ENCODE data around the gene RILPL1.
A peak's percentile ranks its signal among the peaks of the same experiment; 100 is the strongest.
"Not testable (repeated sequence)": the region's sequence is repeated elsewhere in the genome, so short reads cannot be mapped to it uniquely, and the experiment has no call there.

The RILPL1 gene, protein sequence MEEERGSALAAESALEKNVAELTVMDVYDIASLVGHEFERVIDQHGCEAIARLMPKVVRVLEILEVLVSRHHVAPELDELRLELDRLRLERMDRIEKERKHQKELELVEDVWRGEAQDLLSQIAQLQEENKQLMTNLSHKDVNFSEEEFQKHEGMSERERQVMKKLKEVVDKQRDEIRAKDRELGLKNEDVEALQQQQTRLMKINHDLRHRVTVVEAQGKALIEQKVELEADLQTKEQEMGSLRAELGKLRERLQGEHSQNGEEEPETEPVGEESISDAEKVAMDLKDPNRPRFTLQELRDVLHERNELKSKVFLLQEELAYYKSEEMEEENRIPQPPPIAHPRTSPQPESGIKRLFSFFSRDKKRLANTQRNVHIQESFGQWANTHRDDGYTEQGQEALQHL

DNA sequence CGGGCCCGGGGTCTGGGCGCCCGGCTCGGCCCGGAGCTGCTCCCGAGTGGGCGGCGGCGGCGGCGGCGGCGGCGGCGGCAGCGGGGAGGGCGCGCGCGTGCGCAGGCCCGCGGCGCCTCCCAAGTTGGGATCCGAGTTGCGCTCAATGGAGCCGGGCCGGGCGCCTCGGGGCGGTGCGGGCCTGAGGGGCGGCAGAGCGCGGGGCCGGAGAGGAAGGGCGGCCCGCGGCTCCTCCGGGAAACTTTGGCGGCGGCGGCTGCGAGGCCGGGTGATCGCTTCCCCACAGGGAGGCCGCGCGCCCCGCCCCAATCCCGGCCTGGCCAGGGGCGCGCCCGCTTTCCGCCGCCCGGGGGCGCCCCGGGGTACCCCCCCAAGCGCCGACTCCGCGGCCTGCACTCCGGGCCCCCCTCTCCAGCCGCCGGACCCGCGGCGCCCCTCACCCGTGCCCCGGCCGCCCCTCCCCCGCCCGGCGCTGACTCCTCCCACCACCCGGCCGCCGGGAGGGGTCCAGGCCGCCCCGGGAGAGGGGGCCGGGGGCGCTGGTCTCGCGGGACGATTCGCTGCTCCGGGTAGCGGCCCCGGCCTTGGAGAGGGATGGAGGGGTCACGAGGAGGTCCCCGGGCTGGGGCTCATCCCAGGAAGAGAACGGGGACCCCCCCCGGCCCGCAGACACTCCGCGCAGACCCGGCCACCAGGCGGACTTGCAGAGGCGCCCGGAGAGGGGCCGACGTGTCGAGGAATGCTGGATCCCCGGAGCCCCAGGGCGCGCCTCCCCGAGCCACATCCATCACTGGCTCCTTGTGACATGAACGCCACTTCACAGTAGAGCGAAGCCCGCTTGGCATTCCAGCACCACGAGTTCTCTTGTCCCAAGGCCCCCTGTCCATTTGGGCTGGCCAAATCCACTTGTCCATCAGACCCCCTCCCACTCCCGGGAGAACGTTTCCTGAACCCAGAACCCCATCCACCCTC, at the start of gene RILPL1:
TSS of gene RILPL1 (minus strand) at position 48 of the 972 bp plus-strand sequence. CDS start 237 bp downstream, outside the sequence.
- H3K4me3 ChIP-seq (ENCODE audit: low read depth, low read length) = peak within 1 kb of the TSS; percentile 77
- ChIA-PET CTCF (interaction anchor here (1.5 to 1.6 kb wide), 2 partner anchors 48 to 49 kb away, joined by 6 to 7 read pairs; no protein-coding TSS in a partner anchor), POLR2A (interaction anchor here (1.2 to 1.3 kb wide), 2 partner anchors 48 to 58 kb away, joined by 3 to 4 read pairs; no protein-coding TSS in a partner anchor)
- no peak for DNase-seq (ENCODE audit: low read depth, low spot score)
- TF ChIP-seq, protein P1, sequence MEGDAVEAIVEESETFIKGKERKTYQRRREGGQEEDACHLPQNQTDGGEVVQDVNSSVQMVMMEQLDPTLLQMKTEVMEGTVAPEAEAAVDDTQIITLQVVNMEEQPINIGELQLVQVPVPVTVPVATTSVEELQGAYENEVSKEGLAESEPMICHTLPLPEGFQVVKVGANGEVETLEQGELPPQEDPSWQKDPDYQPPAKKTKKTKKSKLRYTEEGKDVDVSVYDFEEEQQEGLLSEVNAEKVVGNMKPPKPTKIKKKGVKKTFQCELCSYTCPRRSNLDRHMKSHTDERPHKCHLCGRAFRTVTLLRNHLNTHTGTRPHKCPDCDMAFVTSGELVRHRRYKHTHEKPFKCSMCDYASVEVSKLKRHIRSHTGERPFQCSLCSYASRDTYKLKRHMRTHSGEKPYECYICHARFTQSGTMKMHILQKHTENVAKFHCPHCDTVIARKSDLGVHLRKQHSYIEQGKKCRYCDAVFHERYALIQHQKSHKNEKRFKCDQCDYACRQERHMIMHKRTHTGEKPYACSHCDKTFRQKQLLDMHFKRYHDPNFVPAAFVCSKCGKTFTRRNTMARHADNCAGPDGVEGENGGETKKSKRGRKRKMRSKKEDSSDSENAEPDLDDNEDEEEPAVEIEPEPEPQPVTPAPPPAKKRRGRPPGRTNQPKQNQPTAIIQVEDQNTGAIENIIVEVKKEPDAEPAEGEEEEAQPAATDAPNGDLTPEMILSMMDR (IDR thresholded peaks at IDR 0.05; ENCODE audit: insufficient read depth, low read length, missing control alignments) = peak; percentile 42

DNA sequence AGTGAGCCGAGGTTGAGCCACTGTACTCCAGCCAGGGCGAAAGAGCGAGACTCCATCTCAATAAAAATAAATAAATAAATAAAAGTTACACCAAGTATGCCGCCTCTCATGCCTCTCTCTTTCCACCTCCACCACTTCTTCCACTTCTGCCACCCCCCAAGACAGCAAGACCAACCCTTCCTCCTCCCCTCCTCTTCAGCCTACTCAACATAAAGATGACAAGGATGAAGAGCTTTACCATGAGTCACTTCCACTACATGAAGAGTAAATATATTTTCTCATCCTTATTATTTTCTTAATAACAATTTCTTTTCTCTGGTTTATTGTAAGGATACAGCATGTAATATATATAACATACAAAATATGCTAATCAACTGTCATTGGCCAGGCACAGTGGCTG, 47.3 kb upstream of the RILPL1 start:
- CTCF ChIA-PET = interaction anchor here (0.9 to 1.5 kb wide), 3 partner anchors 42 to 310 kb away, joined by 3 to 5 read pairs (median 3); no protein-coding TSS in a partner anchor
- DNase-seq (ENCODE audit: low read depth, low spot score) = no peak
- no peak overlapping the region for H3K4me3 ChIP-seq (ENCODE audit: low read depth, low read length)
- TF ChIP-seq, protein P1 (IDR thresholded peaks at IDR 0.05; ENCODE audit: insufficient read depth, low read length, missing control alignments) = no peak
- POLR2A ChIA-PET = no interaction called here

DNA sequence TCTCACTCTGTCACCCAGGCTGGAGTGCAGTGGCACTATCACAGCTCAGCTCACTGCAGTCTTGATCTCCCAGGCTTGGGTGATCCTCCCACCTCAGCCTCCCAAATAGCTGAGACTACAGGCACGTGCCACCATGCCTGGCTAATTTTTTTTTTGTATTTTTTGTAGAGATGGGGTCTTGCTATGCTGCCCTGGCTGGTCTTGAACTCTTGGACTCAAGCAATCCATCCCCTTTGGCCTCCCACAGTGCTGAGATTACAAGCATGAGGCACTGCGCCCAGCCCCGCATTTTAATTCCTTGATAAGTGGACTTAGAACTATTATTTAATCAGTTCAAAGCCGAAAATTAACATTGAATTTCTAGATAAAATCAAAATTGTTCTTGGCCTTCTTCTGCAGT, 45.3 kb upstream of the RILPL1 start:
- POLR2A ChIA-PET = interaction anchor here (0.7 kb wide), 1 partner anchor 237 kb away, joined by 6 read pairs; no protein-coding TSS in a partner anchor
- DNase-seq (ENCODE audit: low read depth, low spot score); H3K4me3 ChIP-seq (ENCODE audit: low read depth, low read length): not testable (repeated sequence)
- CTCF ChIA-PET = interaction anchor here (1.1 kb wide), 2 partner anchors 47 to 341 kb away, joined by 3 read pairs; no protein-coding TSS in a partner anchor

DNA sequence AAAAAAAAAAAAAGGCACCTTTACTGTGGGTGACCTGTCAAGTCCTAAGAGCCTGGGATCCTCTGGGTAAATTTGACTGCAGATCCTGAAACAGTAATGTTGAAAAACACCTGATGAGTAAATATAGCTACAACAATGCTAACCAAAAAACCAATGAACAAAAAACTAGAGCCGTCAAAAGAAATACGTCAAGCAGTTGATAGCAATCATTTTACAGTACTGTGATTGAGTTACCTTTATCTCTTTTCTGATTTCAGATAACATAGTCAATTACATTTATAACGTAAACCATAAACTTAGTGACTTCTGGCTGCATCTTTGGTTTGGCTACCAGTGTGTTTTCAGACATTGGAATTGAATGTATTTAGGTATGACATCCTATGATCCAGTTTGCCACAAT, 44.7 kb upstream of the RILPL1 start:
- ChIA-PET CTCF (no interaction called here), POLR2A (interaction anchor here (0.6 to 0.7 kb wide), 2 partner anchors 126 to 236 kb away, joined by 3 to 6 read pairs; no protein-coding TSS in a partner anchor)
- no peak for DNase-seq (ENCODE audit: low read depth, low spot score)
- H3K4me3 ChIP-seq (ENCODE audit: low read depth, low read length) = no peak overlapping the region
- TF ChIP-seq, protein P1 (IDR thresholded peaks at IDR 0.05; ENCODE audit: insufficient read depth, low read length, missing control alignments) = no peak

DNA sequence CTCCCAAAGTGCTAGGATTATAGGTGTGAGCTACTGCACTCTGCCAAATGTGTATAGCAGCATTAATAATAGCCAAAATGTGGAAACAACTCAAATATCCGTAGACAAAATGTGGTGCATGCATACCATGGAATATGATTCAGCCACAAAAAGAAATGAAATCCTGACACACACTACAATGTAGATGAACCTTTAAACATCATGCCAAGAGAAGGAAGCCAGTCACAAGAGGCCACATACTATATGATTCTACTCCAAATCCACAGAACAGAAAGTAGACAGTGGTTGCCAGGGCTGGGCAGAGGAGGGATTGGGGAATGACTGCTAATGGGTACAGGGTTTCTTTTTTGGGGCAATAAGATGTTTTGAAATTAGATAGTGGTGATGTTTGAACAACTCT, 43.1 kb upstream of the RILPL1 start:
- no peak for DNase-seq (ENCODE audit: low read depth, low spot score)
- CTCF ChIA-PET = no interaction called here
- POLR2A ChIA-PET = no interaction called here

DNA sequence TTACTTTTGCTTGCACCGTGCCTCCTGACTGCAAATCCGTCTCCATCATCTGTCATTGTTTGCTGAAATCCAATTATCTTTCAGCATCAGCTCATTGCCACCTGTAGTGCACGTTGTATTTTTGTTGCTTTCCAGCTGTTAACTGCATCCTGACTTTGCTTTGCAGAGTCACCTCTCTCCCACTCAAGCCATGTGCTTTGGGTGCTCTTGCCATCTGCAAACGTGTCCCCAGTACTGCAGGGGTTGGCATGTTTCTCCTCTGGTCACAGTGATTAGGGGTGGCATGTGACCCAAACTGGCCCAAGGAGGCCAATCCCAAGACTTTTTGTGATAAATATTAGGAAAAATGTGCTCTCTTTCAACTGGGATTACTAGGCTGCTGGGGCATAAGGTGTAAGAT, 40.4 kb upstream of the RILPL1 start:
- CTCF ChIA-PET = interaction anchor here (2.8 kb wide), 1 partner anchor 10 kb away, joined by 8 read pairs; the partner anchor contains the start of gene TMED2
- POLR2A ChIA-PET = no interaction called here
- H3K4me3 ChIP-seq (ENCODE audit: low read depth, low read length) = no peak overlapping the region
- TF ChIP-seq, protein P1 (IDR thresholded peaks at IDR 0.05; ENCODE audit: insufficient read depth, low read length, missing control alignments) = no peak
- DNase-seq (ENCODE audit: low read depth, low spot score) = no peak

More for the DNA sequence above, 43.1 kb upstream of the RILPL1 start:
- no peak overlapping the region for H3K4me3 ChIP-seq (ENCODE audit: low read depth, low read length)
- TF ChIP-seq, protein P1 (IDR thresholded peaks at IDR 0.05; ENCODE audit: insufficient read depth, low read length, missing control alignments) = no peak
